ENCODE measurements around the gene CRYAA.
"Not testable (repeated sequence)": the region's sequence is repeated elsewhere in the genome, so short reads cannot be mapped to it uniquely, and the experiment has no call there.

DNA sequence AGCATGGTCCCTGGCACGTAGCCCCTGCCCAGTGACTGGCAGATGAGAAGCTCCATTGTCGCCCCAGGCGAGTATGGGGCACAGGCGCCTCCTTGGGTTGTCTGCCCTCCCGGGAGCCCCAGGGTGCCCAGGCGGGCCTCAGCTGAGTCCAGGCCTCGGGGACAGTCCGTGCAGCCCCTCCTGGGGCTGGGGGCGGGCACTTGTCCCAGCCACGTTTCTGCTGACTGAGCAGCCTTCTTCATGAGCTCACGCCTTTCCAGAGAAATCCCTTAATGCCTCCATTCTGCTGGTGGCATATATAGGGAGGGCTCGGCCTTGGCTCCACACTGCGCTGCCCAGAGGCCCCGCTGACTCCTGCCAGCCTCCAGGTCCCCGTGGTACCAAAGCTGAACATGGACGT is at the start of gene CRYAA:
- TF ChIP-seq POLR2A (IDR thresholded peaks at IDR 0.05) = not testable (repeated sequence)
- TF ChIP-seq, protein P1, sequence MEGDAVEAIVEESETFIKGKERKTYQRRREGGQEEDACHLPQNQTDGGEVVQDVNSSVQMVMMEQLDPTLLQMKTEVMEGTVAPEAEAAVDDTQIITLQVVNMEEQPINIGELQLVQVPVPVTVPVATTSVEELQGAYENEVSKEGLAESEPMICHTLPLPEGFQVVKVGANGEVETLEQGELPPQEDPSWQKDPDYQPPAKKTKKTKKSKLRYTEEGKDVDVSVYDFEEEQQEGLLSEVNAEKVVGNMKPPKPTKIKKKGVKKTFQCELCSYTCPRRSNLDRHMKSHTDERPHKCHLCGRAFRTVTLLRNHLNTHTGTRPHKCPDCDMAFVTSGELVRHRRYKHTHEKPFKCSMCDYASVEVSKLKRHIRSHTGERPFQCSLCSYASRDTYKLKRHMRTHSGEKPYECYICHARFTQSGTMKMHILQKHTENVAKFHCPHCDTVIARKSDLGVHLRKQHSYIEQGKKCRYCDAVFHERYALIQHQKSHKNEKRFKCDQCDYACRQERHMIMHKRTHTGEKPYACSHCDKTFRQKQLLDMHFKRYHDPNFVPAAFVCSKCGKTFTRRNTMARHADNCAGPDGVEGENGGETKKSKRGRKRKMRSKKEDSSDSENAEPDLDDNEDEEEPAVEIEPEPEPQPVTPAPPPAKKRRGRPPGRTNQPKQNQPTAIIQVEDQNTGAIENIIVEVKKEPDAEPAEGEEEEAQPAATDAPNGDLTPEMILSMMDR (IDR thresholded peaks at IDR 0.05) = not testable (repeated sequence)

Measured in testis (tissue), 2 donors.